ENCODE results near the gene GNA12.

DNA sequence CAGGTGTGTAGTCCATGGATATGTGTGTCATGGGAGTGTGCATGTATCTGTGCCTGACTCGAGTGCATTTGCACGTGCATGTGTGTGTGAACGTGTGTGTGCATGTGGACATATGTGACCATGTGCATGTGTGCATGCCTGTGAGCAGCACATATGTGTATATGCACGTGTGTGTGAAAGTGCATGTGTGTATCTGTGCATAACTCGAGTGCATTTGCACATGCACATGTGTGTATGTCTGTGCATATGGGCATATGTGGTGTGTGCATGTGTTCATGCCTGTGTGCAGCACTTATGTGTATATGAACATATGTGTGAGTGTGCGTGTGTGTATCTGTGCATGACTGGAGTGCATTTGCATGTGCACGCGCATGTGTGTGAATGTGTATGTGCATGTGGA, 35.2 kb upstream of the GNA12 start:
- TF ChIP-seq, protein P1, sequence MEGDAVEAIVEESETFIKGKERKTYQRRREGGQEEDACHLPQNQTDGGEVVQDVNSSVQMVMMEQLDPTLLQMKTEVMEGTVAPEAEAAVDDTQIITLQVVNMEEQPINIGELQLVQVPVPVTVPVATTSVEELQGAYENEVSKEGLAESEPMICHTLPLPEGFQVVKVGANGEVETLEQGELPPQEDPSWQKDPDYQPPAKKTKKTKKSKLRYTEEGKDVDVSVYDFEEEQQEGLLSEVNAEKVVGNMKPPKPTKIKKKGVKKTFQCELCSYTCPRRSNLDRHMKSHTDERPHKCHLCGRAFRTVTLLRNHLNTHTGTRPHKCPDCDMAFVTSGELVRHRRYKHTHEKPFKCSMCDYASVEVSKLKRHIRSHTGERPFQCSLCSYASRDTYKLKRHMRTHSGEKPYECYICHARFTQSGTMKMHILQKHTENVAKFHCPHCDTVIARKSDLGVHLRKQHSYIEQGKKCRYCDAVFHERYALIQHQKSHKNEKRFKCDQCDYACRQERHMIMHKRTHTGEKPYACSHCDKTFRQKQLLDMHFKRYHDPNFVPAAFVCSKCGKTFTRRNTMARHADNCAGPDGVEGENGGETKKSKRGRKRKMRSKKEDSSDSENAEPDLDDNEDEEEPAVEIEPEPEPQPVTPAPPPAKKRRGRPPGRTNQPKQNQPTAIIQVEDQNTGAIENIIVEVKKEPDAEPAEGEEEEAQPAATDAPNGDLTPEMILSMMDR (IDR thresholded peaks at IDR 0.05; ENCODE audit: insufficient read depth, low read length, poor library complexity, severe bottlenecking) = no peak
- TF ChIP-seq EZH2phosphoT487 (conservative IDR thresholded peaks at IDR 0.05; ENCODE audit: low read length) = no peak

Measured in SU-DHL-6 (cell line).